AG20443 (cell line): ENCODE measurements around the gene SCN2B.

Experiments used
- DNase-seq: peaks from one replicate; pipeline ENCODE4 v3.0.0; 2012; ENCODE audit warnings: low spot score, mixed read lengths

Gene SCN2B

GRCh38 chr11:118132385-118133151, 43.9 kb downstream of the SCN2B start:
- DNase-seq: no peak

- DNase-seq: no peak
Observed at GRCh38 chr11:118129471-118130172, 46.8 kb downstream of the SCN2B start.

- no peak for DNase-seq
Observed at GRCh38 chr11:118128721-118129470, 47.5 kb downstream of the SCN2B start.

DNA sequence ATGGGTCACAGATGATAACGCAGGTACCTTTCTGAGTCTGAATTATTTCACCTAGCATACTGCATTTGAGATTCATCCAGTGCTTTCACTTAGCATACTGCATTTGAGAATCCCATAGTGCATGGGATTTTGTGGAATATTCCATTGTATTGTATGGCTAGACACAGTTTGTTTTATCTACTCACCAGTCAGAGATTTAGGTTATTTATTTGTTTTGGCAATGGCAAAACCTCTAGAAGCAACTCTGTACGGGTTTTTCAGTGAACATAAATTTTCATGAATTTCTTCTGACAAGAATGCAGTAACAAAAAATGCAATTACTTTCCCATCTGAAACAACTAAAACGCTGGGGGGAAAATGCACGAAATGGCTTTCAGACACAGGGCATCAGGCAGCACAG, 48.1 kb downstream of the SCN2B start:
- DNase-seq: no peak

GRCh38 chr11:118126082-118126838, 50.2 kb downstream of the SCN2B start:
- DNase-seq: no peak

DNA sequence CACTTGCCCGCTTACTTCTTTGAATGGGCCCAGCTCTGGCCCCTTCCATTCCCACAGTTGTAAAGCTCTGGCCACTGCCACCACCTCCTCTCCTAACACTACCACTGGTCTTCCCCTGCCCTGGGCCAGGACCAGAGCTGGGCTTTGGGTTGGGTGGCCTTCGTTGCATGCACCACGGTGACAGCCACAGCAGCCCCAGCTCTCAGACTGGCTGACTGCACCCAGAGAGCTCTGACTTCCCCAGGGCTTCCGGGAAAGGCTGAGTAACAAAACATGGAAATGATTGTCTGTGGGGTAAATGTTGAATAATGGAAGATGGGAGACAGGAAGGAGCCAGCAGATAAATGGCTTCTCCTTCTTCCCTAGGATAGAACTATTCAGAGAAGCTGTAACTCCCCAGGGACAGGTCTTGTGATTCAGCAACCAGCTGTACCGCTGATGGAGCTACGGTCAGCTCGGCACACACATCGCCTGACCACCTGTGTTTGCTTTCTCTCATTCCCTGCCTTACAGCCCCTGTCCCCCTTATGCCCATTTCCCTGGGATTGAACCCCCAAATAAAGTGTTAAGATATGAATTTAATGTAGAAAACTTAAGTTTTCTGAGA, 51.4 kb downstream of the SCN2B start:
- no peak for DNase-seq

- DNase-seq: no peak
Observed at GRCh38 chr11:118120793-118121192, 55.6 kb downstream of the SCN2B start.

DNA sequence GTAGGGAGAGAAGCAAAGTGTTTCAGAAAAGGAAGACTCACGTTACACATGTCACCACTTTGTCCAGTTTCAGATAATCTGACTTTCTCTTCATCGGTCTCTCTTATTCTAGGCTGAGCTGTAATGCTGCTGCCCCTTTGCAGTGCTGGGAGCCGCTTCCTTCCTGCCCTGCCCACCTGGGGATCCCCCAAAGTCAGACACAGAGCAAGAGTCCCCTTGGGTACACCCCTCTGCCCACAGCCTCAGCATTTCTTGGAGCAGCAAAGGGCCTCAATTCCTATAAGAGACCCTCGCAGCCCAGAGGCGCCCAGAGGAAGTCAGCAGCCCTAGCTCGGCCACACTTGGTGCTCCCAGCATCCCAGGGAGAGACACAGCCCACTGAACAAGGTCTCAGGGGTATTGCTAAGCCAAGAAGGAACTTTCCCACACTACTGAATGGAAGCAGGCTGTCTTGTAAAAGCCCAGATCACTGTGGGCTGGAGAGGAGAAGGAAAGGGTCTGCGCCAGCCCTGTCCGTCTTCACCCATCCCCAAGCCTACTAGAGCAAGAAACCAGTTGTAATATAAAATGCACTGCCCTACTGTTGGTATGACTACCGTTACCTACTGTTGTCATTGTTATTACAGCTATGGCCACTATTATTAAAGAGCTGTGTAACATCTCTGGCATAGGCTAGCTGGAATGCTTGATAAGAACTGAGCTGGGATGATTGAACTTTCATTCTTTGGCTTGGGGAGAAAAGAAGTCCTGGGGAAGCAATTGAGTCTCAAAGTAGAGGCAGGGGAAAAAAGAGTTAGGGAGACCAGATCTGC, 58.4 kb downstream of the SCN2B start:
- no peak for DNase-seq

GRCh38 chr11:118115048-118115447, 61.4 kb downstream of the SCN2B start:
- DNase-seq: no peak

DNA sequence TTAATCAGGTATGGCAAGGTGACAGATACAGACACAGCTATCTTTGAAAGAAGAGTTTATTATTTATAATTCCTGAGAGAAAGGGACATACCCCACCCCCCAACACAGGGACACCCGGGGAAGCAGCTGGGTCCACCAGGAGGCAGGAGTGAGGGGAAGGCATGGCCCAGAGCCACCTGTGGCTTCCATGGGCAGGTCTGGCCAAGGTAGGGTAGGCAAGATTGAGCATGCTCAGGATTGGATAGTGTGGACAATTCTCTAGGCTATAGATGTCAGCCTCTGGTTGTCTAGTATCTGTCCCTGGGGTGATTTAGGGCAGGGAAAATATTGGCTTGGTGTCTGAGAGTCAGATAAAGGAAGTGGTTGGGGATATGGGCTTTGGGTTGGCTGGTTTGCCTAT, 62.2 kb downstream of the SCN2B start:
- no peak for DNase-seq

- no peak for DNase-seq
Observed at GRCh38 chr11:118112711-118113430, 63.6 kb downstream of the SCN2B start.
